T-cell (primary cell): Measurements from ENCODE around the gene SLC44A1. TPM values are rescaled to one million over a fixed set of nuclear protein-coding genes. Genes with fewer than 3 reads are reported as not detected.
"Not testable (repeated sequence)": the region's sequence is repeated elsewhere in the genome, so short reads cannot be mapped to it uniquely, and the experiment has no call there.

Experiments used
- ATAC-seq, 4 experiments: fragments of 200-7000 bp in 3 of 4; fragments of 150-1000 bp in 1 of 4; cut with Tn5 transposase; replicated peaks in 1 of 4; 1 replicate in 3 of 4; 2 replicates in 1 of 4; pipeline ENCODE4 v1.10.0; 2021; ENCODE audit warnings: moderate library complexity in 3 of 4, mild to moderate bottlenecking in 2 of 4, moderate number of reproducible peaks in 1 of 4
- CTCF ChIA-PET, 2 donors: fragments of 300-600 bp; sonication (Branson Sonifier 250); formaldehyde crosslinking; loops; one replicate each; lab custom pipeline; 2022; ENCODE audit warnings: antibody characterized with exemption in 2 of 2; lab: Charles Lee
- POLR2A ChIA-PET, 2 donors: fragments of 300-600 bp; sonication (Branson Sonifier 250); formaldehyde crosslinking; loops; one replicate each; lab custom pipeline; 2022; ENCODE audit warnings: antibody characterized with exemption in 2 of 2; lab: Charles Lee
- DNase-seq, 35 experiments: peaks; one replicate each; pipeline versions ENCODE4 v3.0.0 to v3.0.0-alpha.2; 2013 to 2023
- H3K27ac ChIP-seq: one replicate; pipeline ENCODE4 v1.5.1; 2013; ENCODE audit warnings: low read length
- H3K27me3 ChIP-seq, 2 experiments: replicated peaks in 1 of 2; 1 replicate in 1 of 2; 2 replicates in 1 of 2; pipeline versions ENCODE4 v1.6.1 to v1.7.0; 2013; ENCODE audit warnings: low read length in 1 of 2, mixed read lengths in 1 of 2; ENCODE audit not compliant: control insufficient read depth in 2 of 2, insufficient read depth in 2 of 2; ENCODE audit errors: extremely low read depth in 1 of 2
- H3K36me3 ChIP-seq, 2 donors: 1 replicate in 1 of 2; 2 replicates in 1 of 2; pipeline versions ENCODE4 v1.6.1 to v1.7.0; 2013; ENCODE audit warnings: low read length in 1 of 2; ENCODE audit not compliant: control insufficient read depth in 2 of 2, insufficient read depth in 1 of 2; ENCODE audit errors: extremely low read depth in 1 of 2
- H3K4me1 ChIP-seq, 2 experiments: 1 replicate in 1 of 2; 2 replicates in 1 of 2; pipeline versions ENCODE4 v1.6.1 to v1.7.0; 2013; ENCODE audit warnings: low read length in 2 of 2, mixed read lengths in 1 of 2; ENCODE audit not compliant: insufficient read depth in 2 of 2, control insufficient read depth in 1 of 2; ENCODE audit errors: extremely low read depth in 1 of 2
- H3K4me3 ChIP-seq, 2 donors: 1 replicate in 1 of 2; 2 replicates in 1 of 2; pipeline versions ENCODE4 v1.5.1 to v1.7.0; 2013; ENCODE audit warnings: mild to moderate bottlenecking in 2 of 2, low read length in 1 of 2, moderate library complexity in 1 of 2; ENCODE audit not compliant: control insufficient read depth in 1 of 2; ENCODE audit errors: extremely low read depth in 1 of 2
- H3K9me3 ChIP-seq: 2 replicates; pipeline ENCODE4 v1.7.0; 2013
- H3K27ac Mint-ChIP-seq, 2 donors: one replicate each; pipeline ENCODE4 v1.8.0; 2020 to 2021; ENCODE audit warnings: mild to moderate bottlenecking in 2 of 2, mixed read lengths in 2 of 2
- H3K27me3 Mint-ChIP-seq, 2 donors: one replicate each; pipeline ENCODE4 v1.8.0; 2021 to 2022; ENCODE audit warnings: mixed read lengths in 2 of 2
- H3K36me3 Mint-ChIP-seq: one replicate; pipeline ENCODE4 v1.8.0; 2021; ENCODE audit warnings: mixed read lengths
- H3K4me1 Mint-ChIP-seq, 3 donors: one replicate each; pipeline ENCODE4 v1.8.0; 2020 to 2022; ENCODE audit warnings: mixed read lengths in 3 of 3, mild to moderate bottlenecking in 1 of 3
- H3K4me3 Mint-ChIP-seq, 3 donors: one replicate each; pipeline ENCODE4 v1.8.0; 2020 to 2022; ENCODE audit warnings: mild to moderate bottlenecking in 3 of 3, mixed read lengths in 3 of 3, moderate library complexity in 3 of 3
- H3K9me3 Mint-ChIP-seq, 3 donors: one replicate each; pipeline ENCODE4 v1.8.0; 2020 to 2022; ENCODE audit warnings: mixed read lengths in 3 of 3
- WGBS: methylation state at CpG from one replicate; pipeline ENCODE4 v1.1.5; 2013; ENCODE audit warnings: missing lambda C conversion rate; ENCODE audit not compliant: insufficient coverage; 5-methylcytosine and 5-hydroxymethylcytosine counted together
- total RNA-seq, 35 experiments: library from RNA in 6 of 35; stranded (reverse) in 6 of 35; fragments of 120-200 nt in 1 of 35; gene quantifications; one replicate each; pipeline versions ENCODE4 v1.2.1 to v1.2.4 and lab custom pipeline; 2013 to 2026

Gene SLC44A1
- total RNA-seq, 5 donors from 2014 or later (not counting 1 experiment from before 2014, with no cell fraction given), result 7.3 to 10.2 (median 9.4) TPM

- ATAC-seq (no peak), DNase-seq (no peak)
- POLR2A ChIA-PET, result no interaction called here
- no peaks in the 10 kb centered on the region for H3K9me3 Mint-ChIP-seq
- Histone ChIP-seq H3K9me3 (no peaks in the 10 kb centered on the region), H3K4me3 (no peak overlapping the region), H3K36me3 (no peaks in the 10 kb centered on the region), H3K27me3 (no peaks in the 10 kb centered on the region), H3K4me1 (no peaks in the 10 kb centered on the region), H3K27ac (no peak overlapping the region)
- 97% methylated on average over 4 of the region's 5 CpGs for WGBS
- H3K36me3 Mint-ChIP-seq, result no peaks in the 10 kb centered on the region
- CTCF ChIA-PET, result interaction anchor here in 1 of 2 donors (0.9 kb wide), 1 partner anchor 8 kb away, joined by 4 read pairs; the partner anchor contains the start of gene SLC44A1
- no peaks in the 10 kb centered on the region for H3K27me3 Mint-ChIP-seq
- no peak overlapping the region for H3K4me3 Mint-ChIP-seq
- H3K4me1 Mint-ChIP-seq, result peaks cover 0 to 9% (median 2%) of the 10 kb centered on the region in 3 donors
- H3K27ac Mint-ChIP-seq, result no peak overlapping the region
These were observed 7.9 kb downstream of the SLC44A1 start for GRCh38 chr9:105252405-105252756.

- H3K27ac Mint-ChIP-seq, result no peak overlapping the region
- CTCF ChIA-PET, result interaction anchor here in 1 of 2 donors (0.6 to 1.5 kb wide), 2 partner anchors 10 to 95 kb away, joined by 4 to 6 read pairs; partner anchors contain the start of gene SLC44A1
- no peak overlapping the region for H3K4me3 ChIP-seq
- peaks cover 7 to 14% (median 12%) of the 10 kb centered on the region in 3 donors for H3K4me1 Mint-ChIP-seq
- H3K27me3 Mint-ChIP-seq, result no peaks in the 10 kb centered on the region
- no peaks in the 10 kb centered on the region for H3K9me3 Mint-ChIP-seq
- no peaks in the 10 kb centered on the region for H3K4me1 ChIP-seq
- H3K4me3 Mint-ChIP-seq, result no peak overlapping the region
- no peak for DNase-seq
- ATAC-seq, result no peak
- no peaks in the 10 kb centered on the region for H3K36me3 ChIP-seq
- POLR2A ChIA-PET, result interaction anchor here in 1 of 2 donors (0.5 to 1.1 kb wide), 2 partner anchors 14 to 303 kb away, joined by 5 read pairs; no protein-coding TSS in a partner anchor
- H3K27ac ChIP-seq, result no peak overlapping the region
- H3K36me3 Mint-ChIP-seq, result no peaks in the 10 kb centered on the region
- no peaks in the 10 kb centered on the region for H3K27me3 ChIP-seq
- no CpG with 5 or more reads among the region's 4 CpGs for WGBS
- no peaks in the 10 kb centered on the region for H3K9me3 ChIP-seq
These were observed 9.8 kb downstream of the SLC44A1 start for GRCh38 chr9:105254226-105254625.

- Histone ChIP-seq H3K36me3 (no peaks in the 10 kb centered on the region), H3K4me1 (no peaks in the 10 kb centered on the region), H3K27ac (no peak overlapping the region), H3K4me3 (no peak overlapping the region), H3K27me3 (no peaks in the 10 kb centered on the region), H3K9me3 (no peaks in the 10 kb centered on the region)
- no peak overlapping the region for H3K27ac Mint-ChIP-seq
- peaks cover 8 to 19% (median 17%) of the 10 kb centered on the region in 3 donors for H3K4me1 Mint-ChIP-seq
- no peaks in the 10 kb centered on the region for H3K27me3 Mint-ChIP-seq
- CTCF ChIA-PET, result interaction anchor here in 1 of 2 donors (0.7 kb wide), 1 partner anchor 91 kb away, joined by 3 read pairs; no protein-coding TSS in a partner anchor
- no peaks in the 10 kb centered on the region for H3K9me3 Mint-ChIP-seq
- POLR2A ChIA-PET, result no interaction called here
- ATAC-seq (no peak), DNase-seq (no peak)
- no peaks in the 10 kb centered on the region for H3K36me3 Mint-ChIP-seq
- no peak overlapping the region for H3K4me3 Mint-ChIP-seq
These were observed 11.0 kb downstream of the SLC44A1 start for GRCh38 chr9:105255421-105255820.

GRCh38 chr9:105256569-105256968 lies 12.1 kb downstream of the SLC44A1 start:
- peaks cover 8 to 19% (median 17%) of the 10 kb centered on the region in 3 donors for H3K4me1 Mint-ChIP-seq
- H3K4me3 Mint-ChIP-seq, H3K4me1 ChIP-seq, H3K9me3 ChIP-seq, H3K4me3 ChIP-seq, H3K27me3 ChIP-seq, H3K36me3 Mint-ChIP-seq, DNase-seq, POLR2A ChIA-PET, ATAC-seq, H3K36me3 ChIP-seq, H3K9me3 Mint-ChIP-seq, H3K27me3 Mint-ChIP-seq, H3K27ac Mint-ChIP-seq, H3K27ac ChIP-seq: not testable (repeated sequence)
- WGBS, result 50% methylated on average over 1 of the region's 4 CpGs
- CTCF ChIA-PET, result interaction anchor here (0.5 to 0.7 kb wide), 3 partner anchors 17 to 74 kb away, joined by 3 to 4 read pairs (median 4); no protein-coding TSS in a partner anchor

- H3K9me3 Mint-ChIP-seq, result no peaks in the 10 kb centered on the region
- H3K36me3 Mint-ChIP-seq, result no peaks in the 10 kb centered on the region
- ChIA-PET POLR2A (no interaction called here), CTCF (no interaction called here)
- no peak overlapping the region for H3K27ac Mint-ChIP-seq
- H3K36me3 ChIP-seq, result no peaks in the 10 kb centered on the region
- H3K9me3 ChIP-seq, result no peaks in the 10 kb centered on the region
- no peak overlapping the region for H3K4me3 Mint-ChIP-seq
- no peak for DNase-seq
- no peak overlapping the region for H3K4me3 ChIP-seq
- H3K4me1 Mint-ChIP-seq, result peaks cover 8 to 19% (median 17%) of the 10 kb centered on the region in 3 donors
- no peaks in the 10 kb centered on the region for H3K27me3 Mint-ChIP-seq
- WGBS, result 100% methylated on average over 2 of the region's 2 CpGs
- no peak overlapping the region for H3K27ac ChIP-seq
- no peaks in the 10 kb centered on the region for H3K4me1 ChIP-seq
- ATAC-seq, result no peak
- H3K27me3 ChIP-seq, result no peaks in the 10 kb centered on the region
These were observed 13.4 kb downstream of the SLC44A1 start for GRCh38 chr9:105257809-105258208.

- WGBS, result 100% methylated on average over 1 of the region's 3 CpGs
- no peaks in the 10 kb centered on the region for H3K9me3 Mint-ChIP-seq
- DNase-seq, result no peak
- ATAC-seq, result no peak
- Histone ChIP-seq H3K4me1 (no peaks in the 10 kb centered on the region), H3K4me3 (no peak overlapping the region), H3K27ac (no peak overlapping the region), H3K9me3 (no peaks in the 10 kb centered on the region), H3K27me3 (no peaks in the 10 kb centered on the region), H3K36me3 (no peaks in the 10 kb centered on the region)
- H3K27ac Mint-ChIP-seq, result no peak overlapping the region
- POLR2A ChIA-PET, result no interaction called here
- CTCF ChIA-PET, result no interaction called here
- H3K4me1 Mint-ChIP-seq, result peaks cover 8 to 19% (median 17%) of the 10 kb centered on the region in 3 donors
- H3K27me3 Mint-ChIP-seq, result no peaks in the 10 kb centered on the region
- no peaks in the 10 kb centered on the region for H3K36me3 Mint-ChIP-seq
- no peak overlapping the region for H3K4me3 Mint-ChIP-seq
These were observed 13.8 kb downstream of the SLC44A1 start for GRCh38 chr9:105258225-105258737.
